ENCODE measurements around the gene MCRIP2.

Gene MCRIP2

DNA sequence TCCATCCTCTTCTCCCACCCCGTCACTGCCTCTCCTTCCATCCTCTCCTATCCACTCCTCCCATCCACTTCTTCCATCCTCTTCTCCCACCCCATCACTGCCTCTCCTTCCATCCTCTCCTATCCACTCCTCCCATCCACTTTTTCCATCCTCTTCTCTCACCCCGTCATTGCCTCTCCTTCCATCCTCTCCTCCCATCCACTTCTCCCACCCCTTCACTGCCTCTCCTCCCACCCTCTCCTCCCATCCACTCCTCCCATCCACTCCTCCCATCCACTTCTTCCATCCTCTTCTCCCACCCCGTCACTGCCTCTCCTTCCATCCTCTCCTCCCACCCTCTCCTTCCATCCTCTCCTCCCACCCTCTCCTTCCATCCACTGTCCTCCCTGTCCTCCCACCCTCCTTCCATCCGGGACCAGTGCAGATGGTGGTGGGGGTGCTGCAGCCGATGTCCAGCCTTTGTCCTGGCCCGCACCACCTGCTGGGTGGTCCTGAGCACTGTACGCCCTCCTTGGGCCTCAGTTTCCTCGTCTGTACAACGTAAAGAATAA, 9.7 kb upstream of the MCRIP2 start:
- DNase-seq (ENCODE audit: low spot score) = no peak

DNA sequence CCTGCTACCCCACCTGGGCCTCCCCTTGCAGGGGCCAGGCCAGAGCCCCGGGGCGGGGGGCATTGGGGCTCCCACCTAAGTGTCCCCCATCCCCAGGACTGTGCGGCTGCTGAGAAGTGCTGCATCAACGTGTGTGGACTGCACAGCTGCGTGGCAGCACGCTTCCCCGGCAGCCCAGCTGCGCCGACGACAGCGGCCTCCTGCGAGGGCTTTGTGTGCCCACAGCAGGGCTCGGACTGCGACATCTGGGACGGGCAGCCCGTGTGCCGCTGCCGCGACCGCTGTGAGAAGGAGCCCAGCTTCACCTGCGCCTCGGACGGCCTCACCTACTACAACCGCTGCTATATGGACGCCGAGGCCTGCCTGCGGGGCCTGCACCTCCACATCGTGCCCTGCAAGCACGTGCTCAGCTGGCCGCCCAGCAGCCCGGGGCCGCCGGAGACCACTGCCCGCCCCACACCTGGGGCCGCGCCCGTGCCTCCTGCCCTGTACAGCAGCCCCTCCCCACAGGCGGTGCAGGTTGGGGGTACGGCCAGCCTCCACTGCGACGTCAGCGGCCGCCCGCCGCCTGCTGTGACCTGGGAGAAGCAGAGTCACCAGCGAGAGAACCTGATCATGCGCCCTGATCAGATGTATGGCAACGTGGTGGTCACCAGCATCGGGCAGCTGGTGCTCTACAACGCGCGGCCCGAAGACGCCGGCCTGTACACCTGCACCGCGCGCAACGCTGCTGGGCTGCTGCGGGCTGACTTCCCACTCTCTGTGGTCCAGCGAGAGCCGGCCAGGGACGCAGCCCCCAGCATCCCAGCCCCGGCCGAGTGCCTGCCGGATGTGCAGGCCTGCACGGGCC, 8.9 kb upstream of the MCRIP2 start:
- no peak for DNase-seq (ENCODE audit: low spot score)

DNA sequence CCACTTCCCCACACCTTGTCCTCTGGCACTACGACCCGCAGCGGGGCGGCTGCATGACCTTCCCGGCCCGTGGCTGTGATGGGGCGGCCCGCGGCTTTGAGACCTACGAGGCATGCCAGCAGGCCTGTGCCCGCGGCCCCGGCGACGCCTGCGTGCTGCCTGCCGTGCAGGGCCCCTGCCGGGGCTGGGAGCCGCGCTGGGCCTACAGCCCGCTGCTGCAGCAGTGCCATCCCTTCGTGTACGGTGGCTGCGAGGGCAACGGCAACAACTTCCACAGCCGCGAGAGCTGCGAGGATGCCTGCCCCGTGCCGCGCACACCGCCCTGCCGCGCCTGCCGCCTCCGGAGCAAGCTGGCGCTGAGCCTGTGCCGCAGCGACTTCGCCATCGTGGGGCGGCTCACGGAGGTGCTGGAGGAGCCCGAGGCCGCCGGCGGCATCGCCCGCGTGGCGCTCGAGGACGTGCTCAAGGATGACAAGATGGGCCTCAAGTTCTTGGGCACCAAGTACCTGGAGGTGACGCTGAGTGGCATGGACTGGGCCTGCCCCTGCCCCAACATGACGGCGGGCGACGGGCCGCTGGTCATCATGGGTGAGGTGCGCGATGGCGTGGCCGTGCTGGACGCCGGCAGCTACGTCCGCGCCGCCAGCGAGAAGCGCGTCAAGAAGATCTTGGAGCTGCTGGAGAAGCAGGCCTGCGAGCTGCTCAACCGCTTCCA, 8.1 kb upstream of the MCRIP2 start:
- DNase-seq (ENCODE audit: low spot score) = no peak

DNA sequence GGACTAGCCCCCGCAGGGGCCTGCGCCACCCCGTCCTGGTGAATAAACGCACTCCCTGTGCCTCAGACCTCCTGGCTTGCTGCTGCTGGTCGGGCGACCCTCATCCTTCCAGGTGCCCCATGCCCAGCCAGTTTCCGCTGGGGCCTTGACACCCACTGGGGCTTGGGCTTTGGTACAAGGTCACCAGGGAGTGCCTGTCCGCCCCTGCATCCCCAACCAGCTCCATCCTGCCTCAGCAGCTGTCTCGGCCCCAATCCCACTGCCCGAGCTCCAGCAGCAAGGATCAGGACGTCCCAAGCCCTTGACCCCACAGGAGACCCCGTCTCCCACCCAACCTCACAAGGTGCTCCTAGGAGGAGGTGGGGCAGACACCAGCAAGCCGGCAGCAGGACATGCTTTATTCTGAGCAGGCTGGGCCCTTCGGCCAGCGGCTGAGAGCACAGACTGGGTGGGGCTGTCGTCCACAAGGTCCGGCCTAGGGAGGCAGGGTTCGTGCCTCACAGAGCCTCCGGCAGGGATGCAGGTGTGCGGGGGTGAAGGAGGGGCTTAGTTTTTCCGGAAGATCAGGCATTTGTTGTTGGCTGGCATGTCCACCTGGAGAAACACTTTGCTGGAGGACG, 7.5 kb upstream of the MCRIP2 start:
- DNase-seq (ENCODE audit: low spot score) = no peak

DNA sequence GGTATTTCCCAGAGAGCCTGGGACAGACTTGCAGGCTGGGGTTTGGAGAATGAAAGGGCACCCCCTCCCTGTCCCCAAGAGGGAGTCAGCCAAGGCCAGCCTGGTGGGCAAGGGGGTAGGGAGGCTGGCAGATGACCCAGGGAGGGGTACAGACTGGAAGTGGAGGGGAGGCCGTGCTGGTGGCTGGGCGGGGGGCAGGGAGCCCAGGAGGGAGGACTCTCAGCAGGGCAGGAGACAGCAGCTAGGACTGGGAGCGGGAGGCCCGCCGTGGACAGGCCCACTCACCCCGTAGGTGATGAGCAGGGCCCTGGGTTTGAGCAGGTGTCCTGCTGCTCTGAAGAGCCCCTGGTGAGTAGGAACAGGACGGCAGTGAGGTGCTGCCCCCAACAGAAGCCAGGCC, 6.6 kb upstream of the MCRIP2 start:
- DNase-seq (ENCODE audit: low spot score) = no peak

DNA sequence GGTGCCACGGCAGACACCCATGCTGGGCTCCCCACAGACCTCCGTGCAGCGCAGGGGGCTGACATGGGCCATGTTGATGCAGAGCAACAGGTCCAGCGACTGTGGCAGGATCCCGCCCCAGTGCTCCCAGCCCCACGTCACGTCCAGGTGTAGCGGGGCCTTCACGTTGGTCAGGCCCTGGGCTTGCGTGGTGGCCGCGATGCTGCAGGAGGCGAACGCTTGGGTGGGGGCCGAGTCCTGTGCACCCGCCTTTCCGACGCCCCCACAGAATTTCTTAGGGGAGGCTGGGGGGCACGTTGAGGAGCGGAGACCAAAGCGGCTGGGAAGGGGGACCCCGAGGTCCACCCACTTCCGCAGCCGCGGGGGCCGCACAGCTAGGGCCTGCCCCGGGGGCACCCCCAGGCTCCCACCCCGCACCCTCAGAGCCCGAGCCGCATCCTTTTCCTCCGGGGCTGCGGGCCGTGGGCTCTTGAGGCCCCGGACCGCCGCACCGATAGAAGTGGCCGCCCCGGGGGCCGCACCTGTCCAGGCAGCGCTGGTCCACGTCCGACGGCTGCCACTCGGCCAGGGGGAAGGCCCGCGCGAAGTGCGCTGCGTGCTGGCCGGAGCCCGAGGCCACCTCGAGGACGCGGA, 5.9 kb upstream of the MCRIP2 start:
- no peak for DNase-seq (ENCODE audit: low spot score)

DNA sequence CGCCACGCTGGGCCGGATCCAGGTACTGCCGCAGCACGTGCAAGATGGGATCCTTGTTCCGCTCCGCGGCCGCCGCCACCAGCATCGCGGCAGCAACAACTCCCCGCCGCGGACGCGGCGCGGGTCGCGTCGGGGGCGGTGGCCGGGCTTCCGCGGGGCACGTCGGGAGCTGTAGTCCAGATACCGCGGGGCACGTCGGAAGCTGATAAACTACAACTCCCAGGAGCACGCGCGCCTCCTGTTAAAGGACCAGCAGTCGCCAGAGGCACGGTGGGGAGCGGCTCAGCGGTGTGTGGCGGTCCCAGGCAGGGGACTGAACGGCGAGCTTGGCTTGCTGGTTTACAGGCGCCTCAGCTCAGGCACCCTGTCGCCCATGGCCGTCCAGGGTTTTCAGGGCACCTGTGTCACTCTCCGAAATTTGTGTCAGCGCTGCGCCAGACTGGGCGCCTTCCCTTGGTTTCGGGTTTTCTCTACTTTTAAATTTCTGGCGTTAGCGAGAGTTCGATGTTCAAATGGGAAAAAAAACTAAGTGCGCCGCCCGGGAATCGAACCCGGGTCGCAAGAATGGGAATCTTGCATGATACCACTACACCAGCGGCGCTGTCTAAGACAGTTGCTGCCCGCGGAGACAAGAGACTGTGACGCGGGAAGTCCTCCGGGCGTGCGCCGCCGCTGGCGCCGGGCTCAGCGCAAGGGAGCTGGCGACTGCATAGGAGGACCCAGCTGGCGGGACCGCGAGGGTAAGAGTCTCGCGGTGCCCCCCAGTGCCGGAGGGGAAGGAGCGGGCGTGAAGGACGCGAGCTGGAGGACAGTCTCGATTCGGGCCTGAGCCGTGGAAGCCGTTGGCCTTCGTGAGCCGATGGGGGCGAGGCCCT, 5.2 kb upstream of the MCRIP2 start, which contains the start of gene METTL26:
TSS of gene METTL26 (minus strand) at position 100 of the 875 bp plus-strand sequence. CDS start at position 85, 15 bp downstream.
- DNase-seq (ENCODE audit: low spot score) = peak; percentile 95

DNA sequence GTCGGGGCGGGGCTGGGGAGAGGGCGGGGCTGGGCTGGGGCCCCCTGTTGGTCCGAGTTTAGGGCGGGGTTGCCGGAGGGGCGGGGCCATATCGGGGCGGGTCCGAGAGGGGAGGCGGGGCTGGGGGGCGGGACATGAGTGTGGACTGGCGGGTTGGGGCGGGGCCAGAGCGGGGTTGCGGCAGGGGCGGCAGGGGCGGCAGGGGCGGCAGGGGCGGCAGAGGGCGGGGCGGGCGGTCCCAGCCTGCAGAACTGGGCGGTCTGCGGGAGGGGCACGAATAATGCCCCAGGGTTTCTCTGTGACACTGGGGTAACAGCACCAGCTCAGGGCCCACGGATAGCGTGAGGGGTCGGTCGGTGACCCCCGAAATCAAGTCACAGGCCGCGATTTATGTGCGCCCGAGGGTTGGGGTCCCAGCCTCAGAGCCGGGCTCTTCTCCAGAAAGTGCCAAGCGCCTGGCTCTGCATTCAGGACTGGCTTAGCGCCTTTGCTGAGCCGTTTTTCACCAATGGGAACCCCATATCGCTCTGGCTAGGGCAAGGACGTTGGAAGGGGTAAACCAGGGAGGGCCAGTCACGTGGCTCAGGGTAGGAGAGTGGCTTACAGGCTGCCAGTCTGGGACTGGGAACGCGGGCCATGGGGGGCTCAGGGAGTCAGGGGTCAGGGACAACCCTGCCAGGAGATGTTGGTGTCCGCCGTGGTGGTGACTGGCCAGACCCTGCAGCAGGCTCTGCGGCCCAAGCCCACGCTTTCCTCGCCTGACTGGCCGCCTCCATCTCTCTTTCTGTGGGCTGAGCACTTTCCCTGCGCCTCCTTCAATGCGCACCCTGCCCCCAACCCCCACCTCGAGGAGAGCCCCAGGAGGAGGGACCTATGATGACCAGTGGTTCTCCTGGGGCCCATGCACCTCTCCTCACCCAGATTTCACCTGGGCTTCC, 4.3 kb upstream of the MCRIP2 start:
- DNase-seq (ENCODE audit: low spot score) = no peak

DNA sequence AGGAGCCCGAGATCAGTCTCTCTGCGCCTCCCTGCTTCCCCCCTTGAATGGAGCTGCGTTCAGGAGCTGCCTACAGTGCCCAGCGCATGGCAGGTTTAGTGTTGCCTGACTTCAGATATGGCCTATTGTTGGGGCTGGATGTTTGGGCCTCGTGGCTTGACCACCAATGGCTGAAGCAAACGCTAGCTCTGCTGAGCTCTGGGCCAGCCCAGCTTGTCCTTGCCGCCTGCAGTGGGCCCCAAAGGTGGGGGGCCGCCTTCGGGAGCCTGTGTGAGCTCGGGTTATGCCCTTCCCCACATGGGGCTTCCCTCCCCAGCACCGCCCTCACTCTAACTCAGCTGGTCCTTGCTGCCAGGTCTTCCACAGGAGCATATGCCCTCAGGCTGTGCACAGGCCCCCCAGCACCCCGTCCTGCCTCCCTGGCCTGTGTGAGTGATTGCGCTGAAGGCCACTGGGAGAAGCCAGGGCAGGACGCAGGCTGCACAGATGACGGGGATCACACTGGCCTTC, 3.5 kb upstream of the MCRIP2 start:
- no peak for DNase-seq (ENCODE audit: low spot score)

DNA sequence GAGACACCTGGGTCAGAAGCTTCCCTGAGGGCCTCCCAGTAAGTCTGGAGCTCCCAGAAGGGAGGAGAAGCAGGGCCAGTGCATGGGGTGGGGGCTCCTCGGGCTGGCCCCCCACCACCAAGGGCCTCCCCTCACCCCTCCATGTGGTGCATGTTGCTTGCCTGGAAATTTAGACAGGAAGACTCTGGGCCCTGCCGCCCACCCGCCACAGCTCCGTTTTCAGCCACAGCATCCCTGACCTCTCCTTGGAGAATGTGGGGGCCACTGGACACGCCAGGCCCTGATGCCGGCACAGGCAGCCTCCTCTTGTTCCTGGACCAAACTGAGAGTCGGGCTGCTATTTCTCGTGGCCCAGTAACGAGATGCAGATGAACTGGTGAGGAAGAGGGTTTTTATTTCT, 2.8 kb upstream of the MCRIP2 start:
- DNase-seq (ENCODE audit: low spot score) = no peak

DNA sequence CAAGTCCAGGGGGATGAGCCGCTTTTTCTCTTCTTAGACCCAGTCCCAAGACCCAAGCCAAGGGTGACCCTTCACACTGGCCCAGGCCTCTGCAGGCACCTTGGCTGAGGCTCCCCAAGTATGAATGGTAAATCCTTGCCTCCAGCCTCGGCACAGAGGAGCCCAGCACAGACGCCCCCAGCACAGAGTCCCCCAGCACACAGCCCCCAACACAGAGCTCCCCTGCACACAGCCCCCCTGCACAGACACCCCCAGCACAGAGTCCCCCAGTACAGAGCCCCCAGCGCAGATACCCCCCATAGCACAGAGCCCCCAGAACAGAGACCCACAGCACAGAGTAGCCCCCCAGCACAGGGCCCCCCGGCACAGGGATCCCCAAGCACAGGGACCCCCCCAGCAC, 1.0 kb upstream of the MCRIP2 start:
- DNase-seq (ENCODE audit: low spot score) = no peak

DNA sequence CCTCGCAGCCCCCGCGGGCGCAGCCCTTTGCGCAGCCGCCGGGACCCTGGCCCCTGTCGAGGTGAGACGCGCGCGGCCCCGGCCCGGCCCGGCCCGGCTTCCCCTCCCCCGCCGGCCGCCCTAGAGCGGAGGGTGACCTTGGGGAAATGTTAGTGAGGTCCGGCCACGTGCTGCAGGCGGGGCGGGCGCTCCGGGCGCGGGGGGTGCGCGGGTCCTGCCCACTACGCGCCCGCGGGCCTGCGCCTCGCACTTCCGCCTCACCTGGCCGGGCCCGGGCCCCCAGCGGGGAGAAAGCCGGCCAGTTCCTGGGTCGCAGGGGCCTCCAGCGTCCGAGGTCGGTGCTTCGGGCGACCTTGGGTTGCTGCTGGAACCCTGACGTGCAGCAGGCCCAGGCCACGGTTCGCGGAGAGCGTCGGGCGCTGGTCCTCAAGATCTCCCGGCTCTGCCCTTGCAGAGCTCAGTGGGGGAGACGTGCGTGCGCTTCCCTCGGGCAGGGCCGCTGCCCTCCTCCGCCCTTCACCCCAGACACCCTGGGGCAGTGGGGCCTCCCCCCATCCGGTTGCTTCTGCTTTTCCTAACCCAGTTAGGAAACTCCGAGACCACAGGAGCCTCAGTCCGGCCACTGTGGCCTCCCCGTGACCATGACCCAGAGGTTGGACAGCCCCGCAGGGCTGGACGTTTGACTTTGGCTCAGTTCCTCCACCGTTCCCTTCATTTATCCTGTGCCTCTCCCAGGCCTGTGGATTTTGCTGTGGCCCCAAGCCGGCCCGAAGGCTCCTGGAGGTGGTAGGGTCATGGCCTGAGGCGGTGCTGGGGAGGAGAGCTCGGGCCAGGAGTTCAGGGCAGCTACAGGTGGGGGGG, 791 bp downstream of the MCRIP2 start:
- DNase-seq (ENCODE audit: low spot score) = peak; percentile 55

DNA sequence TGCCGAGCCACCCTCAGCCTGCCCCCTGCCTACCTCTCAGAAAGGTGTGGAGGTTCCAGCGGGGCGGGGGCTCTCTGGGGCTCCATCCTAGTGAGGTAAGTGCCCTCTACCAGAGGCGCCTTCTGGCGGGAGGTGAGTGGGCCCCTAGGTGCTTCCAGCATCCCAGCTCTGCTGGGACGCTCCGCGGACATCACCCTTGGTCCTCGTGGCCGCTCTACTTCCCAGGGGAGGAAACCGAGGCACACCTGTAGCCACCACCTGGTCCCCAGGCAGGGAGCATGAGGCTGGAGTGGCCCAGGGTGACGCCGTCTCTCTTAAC, 1.4 kb downstream of the MCRIP2 start:
- no peak for DNase-seq (ENCODE audit: low spot score)

DNA sequence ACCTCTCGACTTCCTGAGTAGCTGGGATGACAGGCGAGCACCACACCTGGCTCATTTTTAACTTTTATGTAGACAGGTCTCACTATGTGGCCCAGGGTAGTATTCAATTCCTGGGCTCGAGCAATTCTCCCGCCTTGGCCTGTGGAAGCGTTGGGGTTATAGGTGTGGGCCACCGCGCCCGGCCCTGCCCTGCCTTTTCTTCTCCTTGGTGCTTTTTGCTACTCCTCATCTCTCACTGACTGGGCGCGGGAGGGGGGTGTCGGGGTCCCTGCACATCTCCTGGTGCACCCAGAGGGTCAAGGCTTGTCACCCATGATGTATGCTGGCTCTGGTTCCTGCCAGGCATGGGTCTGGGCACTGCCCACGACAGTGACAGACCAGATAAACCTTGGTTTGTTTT, 2.9 kb downstream of the MCRIP2 start:
- no peak for DNase-seq (ENCODE audit: low spot score)

DNA sequence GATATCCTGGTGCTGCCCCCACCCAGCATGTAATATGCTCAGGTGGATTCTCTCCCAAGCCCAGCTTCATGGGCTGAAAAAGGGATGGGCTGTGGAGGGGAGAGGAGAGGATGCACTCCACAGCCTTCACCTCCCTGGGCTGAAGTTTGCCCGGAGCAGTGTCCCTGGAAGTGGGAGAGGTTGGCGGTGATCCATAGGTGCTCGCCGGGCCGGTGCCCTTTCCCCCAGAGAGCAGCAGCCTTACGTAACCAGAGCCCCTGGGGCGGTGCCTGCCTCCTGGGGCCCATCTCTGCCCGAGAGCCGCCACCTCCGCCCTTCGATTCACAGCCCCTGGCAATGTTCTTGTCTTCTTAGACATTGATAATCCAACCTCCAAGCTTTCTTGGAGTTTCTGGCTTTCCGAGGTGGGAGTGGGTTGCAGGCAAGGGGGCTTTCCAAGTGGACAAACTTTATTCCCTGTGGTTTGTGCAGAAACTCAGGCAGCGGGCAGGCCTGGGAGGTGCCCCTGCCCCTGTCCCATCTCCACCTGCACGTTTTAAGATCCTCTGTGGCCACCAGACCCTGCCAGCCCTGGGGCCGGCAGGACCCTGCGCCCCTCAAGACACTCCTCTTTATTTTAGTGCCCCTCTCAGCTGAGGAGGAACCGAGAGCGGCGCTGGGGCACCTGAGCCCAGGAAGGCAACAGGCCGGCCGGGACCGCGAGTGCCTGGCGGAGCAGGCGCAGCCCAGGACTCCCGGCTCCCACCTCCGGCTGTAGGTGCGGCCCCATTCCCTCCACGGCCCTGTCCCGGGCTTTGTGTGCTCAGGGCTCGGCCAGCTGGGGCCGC, 4.4 kb downstream of the MCRIP2 start:
- DNase-seq (ENCODE audit: low spot score) = no peak

DNA sequence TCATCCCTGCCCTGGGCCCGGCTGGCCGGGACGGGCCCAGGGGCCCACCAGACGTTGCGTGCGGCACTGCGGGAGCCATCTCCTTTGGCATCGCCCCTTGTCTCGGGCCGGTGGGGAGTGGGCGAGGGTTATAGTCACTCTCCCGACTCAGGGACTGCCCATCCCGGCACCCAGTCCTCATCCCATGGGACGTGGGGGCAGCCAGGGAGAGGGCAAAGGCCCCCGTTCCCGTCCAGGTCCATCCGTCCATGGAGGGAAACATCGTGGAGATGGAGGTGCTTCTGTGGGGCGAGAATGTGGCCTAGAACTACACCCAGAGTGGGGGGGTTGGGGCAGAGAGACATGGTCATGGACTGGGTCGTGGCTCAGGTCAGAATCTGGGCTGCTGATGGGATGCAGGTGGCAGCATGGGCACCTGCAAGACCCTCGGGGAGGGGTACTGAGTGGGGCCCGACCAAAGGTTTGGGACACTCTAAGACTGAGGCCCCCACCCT, 5.1 kb downstream of the MCRIP2 start:
- DNase-seq (ENCODE audit: low spot score) = no peak

DNA sequence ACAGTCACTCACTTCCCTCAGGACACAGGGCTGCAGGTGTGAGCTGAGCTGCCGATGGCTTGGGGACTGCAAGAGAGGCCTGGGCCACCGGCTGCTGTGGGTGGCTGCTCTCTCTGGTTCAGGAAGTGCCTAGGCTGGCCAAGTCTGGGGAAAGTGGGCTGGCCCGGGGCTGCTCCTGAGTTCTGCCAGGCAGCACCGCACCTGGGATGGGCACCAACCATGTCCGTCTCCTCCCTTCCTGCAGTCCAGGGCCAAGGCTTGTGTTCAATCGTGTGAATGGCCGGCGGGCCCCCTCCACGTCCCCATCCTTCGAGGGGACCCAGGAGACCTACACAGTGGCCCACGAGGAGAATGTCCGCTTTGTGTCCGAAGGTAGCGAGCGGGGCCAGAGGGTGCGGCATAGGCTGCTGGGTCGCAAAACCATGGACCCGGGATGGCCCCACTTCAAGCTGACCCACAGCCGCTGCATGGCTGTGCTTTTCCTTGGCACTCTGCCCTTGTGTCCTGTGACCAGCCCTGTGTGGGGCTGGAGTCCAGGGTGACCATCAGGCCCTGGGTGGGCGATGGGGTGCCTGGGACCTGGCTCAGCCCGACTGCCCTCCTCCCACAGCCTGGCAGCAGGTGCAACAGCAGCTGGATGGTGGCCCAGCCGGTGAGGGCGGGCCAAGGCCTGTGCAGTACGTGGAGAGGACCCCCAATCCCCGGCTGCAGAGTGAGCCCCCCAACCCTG, 5.7 kb downstream of the MCRIP2 start:
- no peak for DNase-seq (ENCODE audit: low spot score)

Measured in SW480 (cell line).